NB4 (cell line): ENCODE results near the gene B9D2.

ENCODE experiments used
- CTCF ChIP-seq: IDR thresholded peaks from one replicate; pipeline ENCODE4 v1.5.1; 2012; ENCODE audit warnings: low read depth, low read length
- MAX ChIP-seq: IDR thresholded peaks from 2 replicates; pipeline ENCODE4 v1.6.1; 2011; ENCODE audit warnings: low read depth, low read length
- MYC ChIP-seq: IDR thresholded peaks from 2 replicates; pipeline ENCODE4 v1.6.1; 2011; ENCODE audit warnings: low read depth, low read length
- POLR2A ChIP-seq: IDR thresholded peaks from 2 replicates; pipeline ENCODE4 v1.6.1; 2011; ENCODE audit warnings: mild to moderate bottlenecking; ENCODE audit not compliant: insufficient read length; ENCODE audit errors: extremely low read depth

- TF ChIP-seq POLR2A (no peak), CTCF (no peak), MAX (no peak), MYC (no peak)
These were observed 56.7 kb downstream of the B9D2 start for GRCh38 chr19:41307090-41307875.
